H1 (cell line): ENCODE data around the gene KIAA0586. TPM values are rescaled to one million over a fixed set of nuclear protein-coding genes. Genes with fewer than 3 reads are reported as not detected.

Source experiments
- CTBP2 ChIP-seq: IDR thresholded peaks from 2 replicates; pipeline ENCODE4 v1.7.0; 2011; ENCODE audit warnings: borderline replicate concordance, mild to moderate bottlenecking, moderate library complexity, mixed read lengths, low read length; ENCODE audit not compliant: insufficient read depth, insufficient read length
- HDAC2 ChIP-seq, 2 experiments: fragments of 300-600 bp in 1 of 2; sonication (generic) in 1 of 2; IDR thresholded peaks; 2 replicates each; pipeline ENCODE4 v1.6.1; 2011 to 2012; ENCODE audit warnings: low read depth in 2 of 2, low read length in 2 of 2, mild to moderate bottlenecking in 2 of 2, moderate library complexity in 2 of 2, borderline replicate concordance in 1 of 2, inconsistent platforms in 1 of 2
- JUND ChIP-seq: IDR thresholded peaks from 2 replicates; pipeline ENCODE4 v1.6.1; 2011; ENCODE audit warnings: mild to moderate bottlenecking, improper control_type of control experiment, low read length
- NRF1 ChIP-seq: IDR thresholded peaks from 2 replicates; pipeline ENCODE4 v1.6.1; 2011; ENCODE audit warnings: mild to moderate bottlenecking, low read depth, low read length, improper control_type of control experiment
- POLR2AphosphoS5 ChIP-seq: IDR thresholded peaks from 2 replicates; pipeline ENCODE4 v1.6.1; 2011; ENCODE audit warnings: low read depth, low read length
- TBP ChIP-seq: IDR thresholded peaks from 2 replicates; pipeline ENCODE4 v1.6.1; 2011; ENCODE audit warnings: low read depth, low read length, improper control_type of control experiment
- polyA plus RNA-seq, 7 experiments: library from polyadenylated mRNA; depleted of rRNA in 3 of 7; stranded (reverse) in 5 of 7; unstranded in 2 of 7; fragments of >200 nt in 5 of 7; fragments of 200-250 nt in 2 of 7; gene quantifications; 1 replicate in 5 of 7; 2 replicates in 1 of 7; 4 replicates in 1 of 7; pipeline versions ENCODE4 v1.2.1 to v1.2.3, GENCODE V29; 2011 to 2013; ENCODE audit warnings: missing spikeins in 2 of 7, mixed read lengths in 2 of 7
- total RNA-seq: library from RNA; stranded (reverse); fragmentation: NEBNext Ultra II Directional; extraction: Animal tissue kit (Norgen Biotek cat#: 25700); gene quantifications from 2 replicates; pipeline ENCODE4 v1.2.1, GENCODE V29; 2021

The KIAA0586 gene
- total and polyA plus RNA-seq, 2 of the 8 experiments (the other 6 are each of a cell fraction or from before 2014, with no cell fraction given), result 7.2 to 24.8 TPM

DNA sequence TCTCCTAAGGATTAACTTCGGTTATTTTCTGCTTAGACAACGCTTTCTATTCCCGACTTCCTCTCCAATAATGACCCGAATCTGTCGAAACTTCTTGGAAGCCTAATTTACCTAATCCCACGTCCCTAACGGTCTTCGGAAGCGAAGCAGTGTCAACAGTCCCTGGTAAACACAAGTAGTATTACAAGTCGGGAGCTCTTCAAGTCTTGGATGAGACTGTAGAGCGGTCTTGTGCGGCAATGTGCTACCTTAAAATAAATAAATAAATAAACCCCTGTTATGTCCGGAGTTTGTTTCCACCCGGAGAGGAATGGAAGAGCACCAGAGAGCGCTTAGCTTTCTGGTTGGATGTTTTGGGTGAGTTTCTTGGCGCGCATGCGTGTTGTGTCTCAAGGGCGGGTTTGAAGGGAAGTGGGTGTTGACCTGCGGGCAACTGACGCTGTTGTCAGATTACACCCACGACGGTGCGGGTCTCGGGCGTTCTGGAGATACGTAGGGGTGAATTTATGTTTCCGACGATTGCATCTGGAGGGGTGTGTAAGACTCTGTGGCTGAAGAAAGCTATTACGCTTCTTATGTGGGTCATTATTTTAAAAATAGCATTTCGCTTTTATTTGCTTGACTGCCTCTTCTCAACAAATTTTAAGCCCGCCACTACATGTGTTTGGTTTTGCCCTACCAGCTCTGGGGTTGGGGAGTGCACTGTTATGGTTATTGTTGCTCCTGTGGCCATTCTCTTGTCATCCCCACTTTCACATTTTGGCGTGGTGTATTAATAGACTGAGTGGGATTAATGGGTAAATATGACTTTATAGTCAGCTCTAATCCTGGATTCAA, at the start of gene KIAA0586, which contains the start of gene TIMM9 (continued):
- TF ChIP-seq NRF1, result peak; percentile 80
- peak; percentile 66 for TF ChIP-seq TBP
- peak; percentile 61; the same call in 1 of the 2 replicates for TF ChIP-seq POLR2AphosphoS5
- peak in 1 of 2 experiments; percentile 99; a peak in 3 of 4 replicates for TF ChIP-seq HDAC2 (IDR thresholded peaks at IDR 0.05; ENCODE audit: borderline replicate concordance in 1 of 2, low read depth in 2 of 2, low read length in 2 of 2)
- TF ChIP-seq JUND, result no peak
- no peak for TF ChIP-seq CTBP2
